Calu3 (cell line): Measurements from ENCODE around the gene REELD1. TPM values are rescaled to one million over a fixed set of nuclear protein-coding genes. Genes with fewer than 3 reads are reported as not detected.

Experiments used
- BruUV-seq: library from RNA; stranded (reverse); fragments of 400-500 nt; replicated peaks from 2 replicates; lab custom pipeline; 2021; lab: Mats Ljungman, UMichigan
- CTCF ChIA-PET: fragments of 300-600 bp; sonication (Branson Sonifier 250); formaldehyde crosslinking; loops from one replicate; lab custom pipeline; 2022; ENCODE audit warnings: antibody characterized with exemption; lab: Charles Lee
- DNase-seq: peaks from one replicate; pipeline ENCODE4 v3.0.0; 2022
- H3K27ac Mint-ChIP-seq: one replicate; pipeline ENCODE4 v1.8.0; 2022; ENCODE audit warnings: mixed read lengths; ENCODE audit not compliant: unreplicated experiment
- H3K27me3 Mint-ChIP-seq: one replicate; pipeline ENCODE4 v1.8.0; 2022; ENCODE audit warnings: mixed read lengths; ENCODE audit not compliant: unreplicated experiment
- H3K36me3 Mint-ChIP-seq: one replicate; pipeline ENCODE4 v1.8.0; 2022; ENCODE audit warnings: mild to moderate bottlenecking, moderate library complexity, mixed read lengths; ENCODE audit not compliant: insufficient read depth, unreplicated experiment
- H3K4me1 Mint-ChIP-seq: one replicate; pipeline ENCODE4 v1.8.0; 2022; ENCODE audit warnings: mild to moderate bottlenecking, low read depth, mixed read lengths; ENCODE audit not compliant: unreplicated experiment
- H3K4me3 Mint-ChIP-seq: one replicate; pipeline ENCODE4 v1.8.0; 2022; ENCODE audit warnings: mild to moderate bottlenecking, low read depth, moderate library complexity, mixed read lengths; ENCODE audit not compliant: unreplicated experiment
- H3K9me3 Mint-ChIP-seq: one replicate; pipeline ENCODE4 v1.8.0; 2022; ENCODE audit warnings: low read depth, mixed read lengths; ENCODE audit not compliant: unreplicated experiment
- CTCF ChIP-seq: fragments of 200-600 bp; IDR thresholded peaks from one replicate; pipeline ENCODE4 v1.8.0; 2022; ENCODE audit warnings: antibody characterized with exemption; ENCODE audit not compliant: unreplicated experiment
- intact Hi-C: fragments of 100-400 bp; cut with micrococcal nuclease; formaldehyde crosslinking; loops from one replicate; pipeline ENCODE4 v1.10.0; 2022; ENCODE audit not compliant: unreplicated experiment
- total RNA-seq: library from RNA; stranded (reverse); gene quantifications from 2 replicates; pipeline ENCODE4 v1.2.3, GENCODE V29; 2022

REELD1 gene
- total RNA-seq, 1 experiment from 2014 or later = not detected

- intact Hi-C loops = no loop called here
- H3K4me1 Mint-ChIP-seq = peaks cover 7% of the 10 kb centered on the region
- DNase-seq = no peak
- no peaks in the 10 kb centered on the region for H3K27me3 Mint-ChIP-seq
- no peak for TF ChIP-seq CTCF
- H3K4me3 Mint-ChIP-seq = no peak overlapping the region
- H3K9me3 Mint-ChIP-seq = no peaks in the 10 kb centered on the region
- H3K36me3 Mint-ChIP-seq = peaks cover 3% of the 10 kb centered on the region
- CTCF ChIA-PET = no interaction called here
- BruUV-seq = no TSS peak
- no peak overlapping the region for H3K27ac Mint-ChIP-seq
Observed at GRCh38 chr4:146265950-146266490, 51.7 kb downstream of the REELD1 start.

GRCh38 chr4:146267826-146268225 is 53.5 kb downstream of the REELD1 start:
- CTCF ChIA-PET = no interaction called here
- intact Hi-C loops = no loop called here
- no peak for DNase-seq
- H3K4me3 Mint-ChIP-seq = no peak overlapping the region
- no peak for TF ChIP-seq CTCF
- no peak overlapping the region for H3K27ac Mint-ChIP-seq
- H3K4me1 Mint-ChIP-seq = no peaks in the 10 kb centered on the region
- H3K36me3 Mint-ChIP-seq = no peaks in the 10 kb centered on the region
- H3K27me3 Mint-ChIP-seq = no peaks in the 10 kb centered on the region
- BruUV-seq = no TSS peak
- no peaks in the 10 kb centered on the region for H3K9me3 Mint-ChIP-seq

GRCh38 chr4:146269228-146269653 is 54.9 kb downstream of the REELD1 start:
- Mint-ChIP-seq H3K4me1 (no peaks in the 10 kb centered on the region), H3K4me3 (no peak overlapping the region), H3K27me3 (no peaks in the 10 kb centered on the region), H3K9me3 (no peaks in the 10 kb centered on the region), H3K27ac (no peak overlapping the region), H3K36me3 (no peaks in the 10 kb centered on the region)
- TF ChIP-seq CTCF = no peak
- CTCF ChIA-PET = no interaction called here
- no TSS peak for BruUV-seq
- intact Hi-C loops = no loop called here
- DNase-seq = no peak

GRCh38 chr4:146271466-146271865 is 57.1 kb downstream of the REELD1 start:
- Mint-ChIP-seq H3K27me3 (no peaks in the 10 kb centered on the region), H3K4me3 (no peak overlapping the region), H3K27ac (no peak overlapping the region), H3K4me1 (no peaks in the 10 kb centered on the region), H3K9me3 (no peaks in the 10 kb centered on the region), H3K36me3 (no peaks in the 10 kb centered on the region)
- no peak for TF ChIP-seq CTCF
- no TSS peak for BruUV-seq
- intact Hi-C loops = no loop called here
- CTCF ChIA-PET = no interaction called here
- no peak for DNase-seq
